LNCAP (cell line): ENCODE data around the gene UCHL3.
A peak's percentile ranks its signal among the peaks of the same experiment; 100 is the strongest.

Source experiments
- TF ChIP-seq, protein P1 (sequence below): fragments of 450-650 bp; IDR thresholded peaks from 2 replicates; pipeline ENCODE4 v1.5.1; 2017; ENCODE audit warnings: mild to moderate bottlenecking

UCHL3 gene

DNA sequence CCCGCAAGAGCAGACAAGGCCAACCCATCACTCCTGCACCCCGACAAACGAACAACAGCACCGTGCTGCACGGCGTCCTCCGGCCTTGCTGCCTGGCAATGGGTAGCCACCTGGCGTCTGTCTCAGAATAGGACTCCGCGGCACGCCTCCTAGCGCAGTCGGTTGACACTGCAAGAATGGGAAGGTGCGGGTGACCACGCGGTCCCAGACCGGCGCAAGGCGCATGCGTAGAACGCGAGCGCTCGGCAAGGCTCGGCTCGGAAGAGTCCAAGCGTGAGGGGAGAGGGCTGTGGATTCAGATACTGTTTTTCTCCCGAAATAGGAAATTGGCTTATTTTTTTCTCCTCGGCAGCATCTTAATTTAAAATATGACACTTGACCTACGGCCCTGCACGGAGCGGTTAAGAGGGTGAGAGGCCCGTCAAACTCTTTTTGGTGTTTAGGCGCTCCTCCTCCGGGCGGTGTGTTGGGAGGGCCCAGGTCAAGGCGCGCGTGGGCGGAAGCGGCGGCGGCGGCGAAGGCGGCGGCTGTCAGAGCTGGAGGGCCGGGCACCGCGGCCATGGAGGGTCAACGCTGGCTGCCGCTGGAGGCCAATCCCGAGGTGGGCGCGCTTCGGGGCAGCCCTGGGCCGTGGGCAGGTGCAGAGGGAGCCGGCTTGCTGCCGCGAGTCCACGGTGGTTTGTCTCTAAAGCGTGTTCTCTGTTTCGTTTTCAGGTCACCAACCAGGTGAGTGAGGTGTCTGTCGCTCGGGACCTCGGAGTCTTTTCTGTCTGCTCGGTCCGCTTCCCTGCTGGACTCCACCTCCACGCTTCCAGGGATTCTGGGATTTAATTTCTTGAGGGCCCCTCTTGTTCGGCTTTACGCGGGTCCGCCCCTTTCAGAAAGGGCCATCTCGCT lies at the start of gene UCHL3:
UCHL3 (plus strand) TSS at position 530 of the 897 bp plus-strand sequence; CDS start at position 560, 30 bp downstream.
- TF ChIP-seq, protein P1, sequence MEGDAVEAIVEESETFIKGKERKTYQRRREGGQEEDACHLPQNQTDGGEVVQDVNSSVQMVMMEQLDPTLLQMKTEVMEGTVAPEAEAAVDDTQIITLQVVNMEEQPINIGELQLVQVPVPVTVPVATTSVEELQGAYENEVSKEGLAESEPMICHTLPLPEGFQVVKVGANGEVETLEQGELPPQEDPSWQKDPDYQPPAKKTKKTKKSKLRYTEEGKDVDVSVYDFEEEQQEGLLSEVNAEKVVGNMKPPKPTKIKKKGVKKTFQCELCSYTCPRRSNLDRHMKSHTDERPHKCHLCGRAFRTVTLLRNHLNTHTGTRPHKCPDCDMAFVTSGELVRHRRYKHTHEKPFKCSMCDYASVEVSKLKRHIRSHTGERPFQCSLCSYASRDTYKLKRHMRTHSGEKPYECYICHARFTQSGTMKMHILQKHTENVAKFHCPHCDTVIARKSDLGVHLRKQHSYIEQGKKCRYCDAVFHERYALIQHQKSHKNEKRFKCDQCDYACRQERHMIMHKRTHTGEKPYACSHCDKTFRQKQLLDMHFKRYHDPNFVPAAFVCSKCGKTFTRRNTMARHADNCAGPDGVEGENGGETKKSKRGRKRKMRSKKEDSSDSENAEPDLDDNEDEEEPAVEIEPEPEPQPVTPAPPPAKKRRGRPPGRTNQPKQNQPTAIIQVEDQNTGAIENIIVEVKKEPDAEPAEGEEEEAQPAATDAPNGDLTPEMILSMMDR, result peak; percentile 75

DNA sequence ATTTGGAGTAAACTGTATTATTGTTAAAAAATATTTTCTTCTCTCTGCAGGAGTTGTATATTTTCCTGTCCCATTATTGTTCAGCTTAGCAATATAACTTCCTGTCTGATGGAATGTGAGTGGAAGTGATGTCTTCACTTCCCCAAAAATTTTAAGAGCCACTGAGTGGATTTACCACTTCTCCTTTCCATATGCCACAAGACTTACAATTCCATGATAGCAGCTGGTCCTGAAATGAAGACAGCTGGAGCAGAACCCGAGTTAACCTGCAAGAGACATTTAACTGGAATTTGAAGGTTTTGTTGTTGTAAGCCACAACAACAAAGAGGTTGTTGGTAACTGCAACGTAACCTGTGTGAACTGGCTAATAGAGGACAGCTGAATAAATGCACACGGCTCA lies 44.3 kb upstream of the UCHL3 start:
- TF ChIP-seq, protein P1, result no peak

DNA sequence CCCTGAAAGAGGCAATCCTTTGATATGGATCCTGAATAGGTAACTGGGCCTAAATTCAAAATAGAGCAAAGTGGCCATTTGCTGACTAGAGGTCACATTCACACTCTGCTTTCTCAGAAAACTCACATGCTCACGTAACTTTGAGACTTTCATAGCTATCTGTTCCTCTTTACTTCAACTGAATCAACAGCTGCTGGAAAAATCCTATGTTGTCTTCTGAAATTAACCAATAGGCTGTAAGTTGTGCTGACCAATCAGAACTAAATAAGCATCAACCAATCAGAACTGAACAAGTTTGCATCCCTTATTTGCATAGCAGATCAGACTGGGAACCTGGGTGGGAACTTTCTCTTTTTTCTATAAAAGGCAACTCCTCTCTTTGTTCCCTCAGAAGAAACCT lies 43.6 kb upstream of the UCHL3 start:
- TF ChIP-seq, protein P1, result no peak

DNA sequence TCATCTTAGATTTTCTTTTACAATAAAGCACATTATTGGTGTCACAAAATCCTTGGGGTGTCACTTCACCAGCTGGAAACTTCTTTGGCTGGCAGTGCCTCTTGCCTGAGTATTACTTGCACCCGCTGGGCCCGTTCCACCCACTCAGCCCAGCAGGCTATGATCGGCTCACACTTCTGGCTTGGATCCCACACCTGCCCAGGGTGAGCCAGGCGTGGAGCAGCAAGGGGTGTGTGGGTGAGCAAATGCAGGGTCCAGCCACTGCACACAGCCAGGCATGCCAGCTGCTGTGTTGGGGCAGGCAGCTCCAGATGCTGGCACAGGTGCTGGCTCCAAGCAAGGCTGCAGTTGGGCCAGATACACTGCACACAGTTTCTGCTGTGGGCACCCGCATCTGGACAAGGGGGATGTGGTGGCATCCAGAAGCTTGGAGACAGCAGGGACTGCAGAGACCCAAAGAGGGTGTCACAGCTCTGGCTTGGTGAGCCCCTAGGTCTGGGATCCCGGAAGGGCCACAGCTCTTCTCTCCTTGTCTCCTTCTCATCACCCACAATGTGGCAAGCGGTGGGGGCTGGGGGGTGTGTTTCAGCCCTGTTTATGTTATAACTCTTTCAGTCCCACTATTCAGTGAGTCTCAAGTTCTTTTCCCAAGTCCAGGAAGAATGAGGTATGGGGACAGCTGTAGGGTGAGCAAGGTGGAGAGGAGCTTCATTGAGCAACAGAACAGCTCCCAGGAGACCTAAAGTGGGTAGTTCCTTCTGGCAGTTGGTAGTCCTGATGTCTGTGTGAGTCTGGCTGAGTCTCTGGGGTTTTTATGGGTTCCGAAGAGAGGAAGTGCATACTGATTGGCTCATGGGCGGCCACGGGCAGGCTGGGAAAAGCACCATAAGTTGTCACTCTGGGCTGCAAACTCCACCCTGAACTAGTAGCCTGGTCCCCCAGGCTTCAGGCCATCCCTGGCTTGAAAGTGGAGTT lies 42.3 kb upstream of the UCHL3 start:
- TF ChIP-seq, protein P1, result no peak

DNA sequence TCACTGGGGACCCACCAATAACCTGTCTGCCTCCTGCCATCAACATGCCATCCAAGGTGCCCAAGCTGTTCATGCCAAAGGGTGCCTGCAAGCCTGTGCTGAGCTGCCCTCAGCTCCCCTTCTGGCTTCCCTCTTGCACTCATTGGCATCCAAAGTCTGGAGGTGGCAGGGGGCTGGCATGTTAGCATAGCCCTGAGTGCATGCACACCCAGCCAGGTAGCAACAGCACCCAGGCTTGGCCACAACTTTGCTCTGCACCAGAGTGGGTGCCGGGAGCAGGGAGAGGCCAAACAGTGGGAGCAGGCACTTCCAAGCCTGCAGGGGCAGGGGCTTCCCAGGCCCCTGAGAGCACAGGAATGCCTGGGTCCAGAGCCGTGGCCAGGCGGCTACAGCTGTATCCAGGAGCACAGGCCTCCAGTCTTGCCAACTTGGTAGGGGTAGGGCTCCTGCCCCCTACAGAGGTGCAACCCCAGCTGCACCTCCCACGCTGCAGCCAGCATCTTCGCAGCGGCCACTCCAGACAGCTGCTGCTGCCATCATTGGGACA lies 41.5 kb upstream of the UCHL3 start:
- TF ChIP-seq, protein P1, result no peak

DNA sequence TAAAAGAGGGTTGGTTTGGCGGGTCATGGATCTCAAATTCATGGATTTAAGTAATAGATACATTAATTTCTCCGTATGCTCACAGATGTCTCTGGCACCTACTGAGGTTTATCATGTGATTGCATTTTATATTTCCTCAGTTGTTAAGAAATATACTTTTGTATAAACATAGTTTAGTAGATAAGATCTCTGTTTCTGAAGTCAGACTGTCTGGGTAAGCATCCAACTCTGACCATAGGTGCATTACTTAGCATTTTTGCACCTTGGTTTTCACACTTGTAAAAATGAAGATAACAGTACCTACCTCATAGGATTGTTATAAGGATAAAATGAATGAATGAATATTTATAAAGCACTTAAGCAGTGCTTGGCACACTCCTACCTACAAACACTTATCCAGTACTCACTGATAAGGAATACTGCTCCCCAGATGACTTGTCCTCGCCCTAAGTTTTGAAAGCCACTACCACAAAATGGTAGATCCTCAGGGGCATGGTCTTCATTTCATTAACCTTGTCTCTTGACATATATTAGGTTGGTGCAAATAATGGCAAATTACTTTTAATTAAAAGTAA lies 38.5 kb upstream of the UCHL3 start:
- TF ChIP-seq, protein P1, result no peak

DNA sequence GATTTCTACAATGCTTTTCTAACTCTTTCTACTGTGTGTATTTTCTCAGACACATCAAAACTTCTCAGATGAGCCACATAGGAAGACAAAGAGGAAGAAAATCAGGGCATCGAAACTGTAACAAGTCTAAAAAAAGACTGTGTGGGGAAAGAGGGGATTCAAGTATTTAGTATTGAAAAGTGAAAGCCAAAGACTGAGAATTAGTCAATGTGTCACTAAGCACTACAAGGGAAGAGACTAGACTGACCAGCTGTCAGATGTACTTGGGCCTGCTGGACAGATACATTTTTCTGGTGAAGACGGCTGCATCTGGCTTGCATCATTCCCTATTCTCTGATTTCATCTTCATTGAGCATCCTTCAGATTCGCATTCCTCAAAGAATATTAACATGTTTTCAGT lies 37.3 kb upstream of the UCHL3 start:
- TF ChIP-seq, protein P1, result no peak
